SU-DHL-6 (cell line): ENCODE results near the gene USP30.

Source experiments
- H2AFZ ChIP-seq: fragments of 200-600 bp; sonication (generic); 2 replicates; pipeline ENCODE4 v1.6.1; 2014; ENCODE audit warnings: low read depth, mild to moderate bottlenecking, moderate library complexity, mixed read lengths, antibody characterized with exemption, low read length; ENCODE audit not compliant: severe bottlenecking
- H3F3A ChIP-seq: fragments of 200-600 bp; shearing (Covaris generic); 2 replicates; pipeline ENCODE4 v1.6.0; 2016; ENCODE audit warnings: antibody characterized with exemption, mild to moderate bottlenecking; ENCODE audit not compliant: insufficient read depth
- H3K27ac ChIP-seq: fragments of 200-600 bp; sonication (generic); 2 replicates; pipeline ENCODE4 v1.5.1; 2016; ENCODE audit warnings: low read depth, mild to moderate bottlenecking, low read length, moderate library complexity, mixed read lengths
- H3K27me3 ChIP-seq: fragments of 200-600 bp; sonication (generic), shearing (Covaris generic); 2 replicates; pipeline ENCODE4 v1.6.0; 2014; ENCODE audit warnings: mild to moderate bottlenecking, low read length
- H3K36me3 ChIP-seq: fragments of 200-600 bp; sonication (generic); 2 replicates; pipeline ENCODE4 v1.6.1; 2014; ENCODE audit warnings: mild to moderate bottlenecking, low read length, mixed read lengths
- H3K4me2 ChIP-seq: fragments of 300-600, 200-600 bp; shearing (Covaris generic), sonication (generic); 2 replicates; pipeline ENCODE4 v1.6.0; 2014; ENCODE audit warnings: low read length, low read depth, mild to moderate bottlenecking; ENCODE audit not compliant: poor library complexity, severe bottlenecking
- H3K4me3 ChIP-seq: fragments of 200-600 bp; sonication (generic); 2 replicates; pipeline ENCODE4 v1.5.1; 2014; ENCODE audit warnings: antibody characterized with exemption, low read length, mild to moderate bottlenecking, mixed read lengths; ENCODE audit not compliant: insufficient read depth, poor library complexity, severe bottlenecking
- H3K79me2 ChIP-seq: fragments of 200-600 bp; sonication (generic); 2 replicates; pipeline ENCODE4 v1.6.1; 2014; ENCODE audit warnings: mild to moderate bottlenecking, low read length, moderate library complexity; ENCODE audit not compliant: insufficient read depth
- H3K9ac ChIP-seq: fragments of 200-600 bp; sonication (generic); 2 replicates; pipeline ENCODE4 v1.7.0; 2014; ENCODE audit warnings: mild to moderate bottlenecking, low read length
- H3K9me2 ChIP-seq: fragments of 200-600 bp; sonication (generic); replicated peaks from 2 replicates; pipeline ENCODE4 v1.6.1; 2014; ENCODE audit warnings: low read length; ENCODE audit not compliant: insufficient read depth
- H3K9me3 ChIP-seq: fragments of 200-600 bp; sonication (generic); 2 replicates; pipeline ENCODE4 v1.6.1; 2014; ENCODE audit warnings: low read length, mixed read lengths; ENCODE audit not compliant: insufficient read depth
- H4K20me1 ChIP-seq: fragments of 200-600 bp; sonication (generic); 2 replicates; pipeline ENCODE4 v1.6.1; 2014; ENCODE audit warnings: low read depth, mild to moderate bottlenecking, antibody characterized with exemption, low read length, moderate library complexity, mixed read lengths
- EZH2phosphoT487 ChIP-seq: fragments of 200-600 bp; sonication (generic), shearing (Covaris generic); conservative IDR thresholded peaks from 2 replicates; pipeline ENCODE4 v1.6.1; 2018; ENCODE audit warnings: mild to moderate bottlenecking, antibody characterized with exemption, low read length, moderate library complexity, mixed read lengths
- TF ChIP-seq, protein P1 (sequence below): fragments of 200-600 bp; sonication (generic); IDR thresholded peaks from one replicate; pipeline ENCODE4 v1.5.1; 2017; ENCODE audit warnings: antibody characterized with exemption, mild to moderate bottlenecking, low read length, moderate library complexity; ENCODE audit not compliant: insufficient read depth, poor library complexity, severe bottlenecking

USP30 gene

DNA sequence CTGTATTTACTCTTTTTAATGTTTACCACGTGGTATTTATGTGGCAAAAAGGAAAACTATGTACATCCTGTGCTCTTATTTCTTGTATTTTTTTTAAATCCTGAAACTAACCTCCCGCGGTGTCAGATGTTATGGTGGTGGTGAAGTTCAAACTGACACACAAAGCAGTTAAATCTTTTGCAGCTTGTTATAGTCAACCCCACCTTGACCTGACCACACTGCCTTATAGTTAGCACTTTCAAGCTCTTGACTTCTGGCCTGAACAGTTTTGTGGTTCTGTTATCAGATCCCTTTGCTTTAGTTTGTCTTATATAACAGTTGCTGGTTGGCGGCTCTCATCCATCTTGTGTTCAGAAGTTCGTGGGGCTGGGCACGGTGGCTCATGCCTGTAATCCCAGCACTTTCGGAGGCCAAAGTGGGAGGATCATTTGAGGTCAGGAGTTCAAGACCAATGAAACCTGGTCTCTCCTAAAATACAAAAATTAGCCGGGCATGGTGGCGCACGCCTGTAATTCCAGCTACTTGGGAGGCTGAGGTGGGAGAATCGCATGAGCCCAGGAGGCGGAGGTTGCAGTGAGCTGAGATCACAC is 47.1 kb downstream of the USP30 start:
- Histone ChIP-seq H3K36me3 (peaks cover 8% of the 10 kb centered on the region; the same call in 1 of the 2 replicates), H3K9me2 (no peaks in the 10 kb centered on the region), H3K4me3 (no peak overlapping the region), H3K27me3 (no peaks in the 10 kb centered on the region), H3K9me3 (no peaks in the 10 kb centered on the region), H2AFZ (no peak overlapping the region), H3K27ac (no peak overlapping the region), H3K79me2 (peaks cover 9% of the 10 kb centered on the region; the same call in 1 of the 2 replicates), H4K20me1 (no peaks in the 10 kb centered on the region), H3K4me2 (peak overlapping the region; percentile 85), H3K9ac (0 out of 2 replicates have a peak overlapping the region, but pooled peaks have one; percentile 80), H3F3A (peaks cover 4% of the 10 kb centered on the region; the same call in 1 of the 2 replicates)
- TF ChIP-seq, protein P1, sequence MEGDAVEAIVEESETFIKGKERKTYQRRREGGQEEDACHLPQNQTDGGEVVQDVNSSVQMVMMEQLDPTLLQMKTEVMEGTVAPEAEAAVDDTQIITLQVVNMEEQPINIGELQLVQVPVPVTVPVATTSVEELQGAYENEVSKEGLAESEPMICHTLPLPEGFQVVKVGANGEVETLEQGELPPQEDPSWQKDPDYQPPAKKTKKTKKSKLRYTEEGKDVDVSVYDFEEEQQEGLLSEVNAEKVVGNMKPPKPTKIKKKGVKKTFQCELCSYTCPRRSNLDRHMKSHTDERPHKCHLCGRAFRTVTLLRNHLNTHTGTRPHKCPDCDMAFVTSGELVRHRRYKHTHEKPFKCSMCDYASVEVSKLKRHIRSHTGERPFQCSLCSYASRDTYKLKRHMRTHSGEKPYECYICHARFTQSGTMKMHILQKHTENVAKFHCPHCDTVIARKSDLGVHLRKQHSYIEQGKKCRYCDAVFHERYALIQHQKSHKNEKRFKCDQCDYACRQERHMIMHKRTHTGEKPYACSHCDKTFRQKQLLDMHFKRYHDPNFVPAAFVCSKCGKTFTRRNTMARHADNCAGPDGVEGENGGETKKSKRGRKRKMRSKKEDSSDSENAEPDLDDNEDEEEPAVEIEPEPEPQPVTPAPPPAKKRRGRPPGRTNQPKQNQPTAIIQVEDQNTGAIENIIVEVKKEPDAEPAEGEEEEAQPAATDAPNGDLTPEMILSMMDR, result no peak
- no peak for TF ChIP-seq EZH2phosphoT487

DNA sequence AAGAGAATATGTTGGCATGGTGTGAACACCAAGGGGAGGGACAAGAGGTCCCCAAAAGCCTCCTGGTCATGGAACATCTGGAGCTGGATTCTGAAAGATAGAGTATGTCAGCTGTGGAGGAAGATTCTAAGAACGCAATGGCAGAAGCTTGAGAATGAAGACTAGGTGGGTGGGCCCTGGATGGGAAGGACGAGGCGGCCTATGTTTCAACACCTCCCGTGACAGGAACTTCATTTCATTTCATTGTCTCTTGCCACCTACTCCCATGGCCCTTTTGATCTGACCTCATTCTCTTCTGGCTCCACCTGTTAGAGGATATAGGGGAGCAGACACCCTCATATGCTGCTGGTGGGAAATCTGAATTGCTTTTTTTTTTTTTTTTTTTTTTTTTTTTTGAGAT is 48.4 kb downstream of the USP30 start:
- Histone ChIP-seq H3K9ac (no peak overlapping the region), H3K4me3 (no peak overlapping the region), H2AFZ (no peak overlapping the region), H3K9me3 (no peaks in the 10 kb centered on the region), H3K36me3 (peaks cover 13% of the 10 kb centered on the region; the same call in 1 of the 2 replicates), H3K27ac (no peak overlapping the region), H3F3A (0 out of 2 replicates have a peak, but pooled peaks cover under 1% of the 10 kb centered on the region), H3K79me2 (peaks cover 9% of the 10 kb centered on the region; the same call in 1 of the 2 replicates), H3K9me2 (no peaks in the 10 kb centered on the region), H3K27me3 (no peaks in the 10 kb centered on the region), H4K20me1 (no peaks in the 10 kb centered on the region), H3K4me2 (no peak overlapping the region)
- no peak for TF ChIP-seq EZH2phosphoT487
- TF ChIP-seq, protein P1, result no peak

DNA sequence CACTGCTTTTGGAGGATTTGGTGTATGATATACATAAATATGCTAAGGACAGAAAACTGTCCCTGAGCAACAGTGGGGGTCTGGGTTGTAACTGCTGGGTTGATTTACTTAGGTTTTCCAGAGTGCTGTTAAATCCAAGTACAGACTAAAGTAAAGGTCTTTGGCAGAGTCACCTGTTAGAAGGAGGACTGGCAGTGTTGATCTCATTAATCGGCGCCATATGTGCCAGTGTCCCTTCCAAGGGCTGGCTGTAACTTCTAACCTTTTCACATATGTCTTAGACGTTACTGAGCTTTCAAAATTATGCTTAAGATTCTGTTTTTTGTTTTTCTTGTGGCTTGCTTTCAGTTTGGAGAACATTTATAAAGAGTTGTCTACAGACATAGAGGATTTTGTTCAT is 50.1 kb downstream of the USP30 start:
- no peak overlapping the region for H3K4me2 ChIP-seq
- H3F3A ChIP-seq, result no peaks in the 10 kb centered on the region
- H3K4me3 ChIP-seq, result no peak overlapping the region
- peaks cover 9% of the 10 kb centered on the region; the same call in 1 of the 2 replicates for H3K79me2 ChIP-seq
- H3K9ac ChIP-seq, result no peak overlapping the region
- H3K27ac ChIP-seq, result no peak overlapping the region
- H4K20me1 ChIP-seq, result no peaks in the 10 kb centered on the region
- H3K27me3 ChIP-seq, result no peaks in the 10 kb centered on the region
- H3K36me3 ChIP-seq, result peaks cover 13% of the 10 kb centered on the region; the same call in 1 of the 2 replicates
- no peaks in the 10 kb centered on the region for H3K9me2 ChIP-seq
- H2AFZ ChIP-seq, result no peak overlapping the region
- H3K9me3 ChIP-seq, result no peaks in the 10 kb centered on the region
- TF ChIP-seq, protein P1, result no peak
- no peak for TF ChIP-seq EZH2phosphoT487
